HCT116 (cell line): Measurements from ENCODE around the gene KDM6B. TPM values are rescaled to one million over a fixed set of nuclear protein-coding genes. Genes with fewer than 3 reads are reported as not detected.

Experiments
- ATAC-seq: fragments of 200-7000 bp; cut with Tn5 transposase; 2 replicates; pipeline ENCODE4 v1.9.1; 2020; ENCODE audit warnings: mild to moderate bottlenecking, moderate library complexity
- BruUV-seq: library from RNA; stranded (reverse); fragments of 400-500 nt; replicated peaks from 2 replicates; lab custom pipeline; 2021; lab: Mats Ljungman, UMichigan
- CTCF ChIA-PET: fragments of 300-600 bp; sonication (Branson Sonifier 250); formaldehyde crosslinking; loops from one replicate; lab custom pipeline; 2021; ENCODE audit warnings: antibody characterized with exemption; lab: Charles Lee
- POLR2A ChIA-PET: fragments of 300-600, 350-600 bp; sonication (Branson Sonifier 250); formaldehyde crosslinking; loops from one replicate; lab custom pipeline; 2021; ENCODE audit warnings: antibody characterized with exemption; lab: Charles Lee
- RAD21 ChIA-PET, 2 experiments: fragments of 300-600 bp; sonication (Branson Sonifier 250); formaldehyde crosslinking; loops; one replicate each; lab custom pipeline; 2023; ENCODE audit warnings: low total read pairs in 2 of 2; ENCODE audit not compliant: uncharacterized antibody in 2 of 2, unreplicated experiment in 2 of 2, low non-redundant PET in 1 of 2; lab: Charles Lee
- DNase-seq: peaks from one replicate; pipeline ENCODE4 v3.0.0-alpha.2; 2010; ENCODE audit warnings: low read depth, low spot score
- H2AFZ ChIP-seq: fragments of 200-600 bp; shearing (Covaris generic), sonication (generic); 2 replicates; pipeline ENCODE4 v1.6.1; 2017; ENCODE audit warnings: low read depth, mixed run types, mixed read lengths, antibody characterized with exemption, low read length; ENCODE audit not compliant: poor library complexity, severe bottlenecking
- H3K27ac ChIP-seq: 2 replicates; pipeline ENCODE4 v1.5.1; 2012; ENCODE audit warnings: low read depth, low read length
- H3K27me3 ChIP-seq: fragments of 200-600 bp; sonication (generic); 2 replicates; pipeline ENCODE4 v1.6.1; 2016; ENCODE audit warnings: mixed run types, low read length, mixed read lengths; ENCODE audit not compliant: insufficient read depth
- H3K36me3 ChIP-seq, 2 experiments: fragments of 200-500 bp in 1 of 2; fragments of 200-600 bp in 1 of 2; sonication (Bioruptor generic) in 1 of 2; sonication (generic) in 1 of 2; 2 replicates each; pipeline versions ENCODE4 v1.5.1 to v1.6.1; 2014 to 2016; ENCODE audit warnings: low read length in 2 of 2, inconsistent platforms in 1 of 2, mixed read lengths in 1 of 2, mixed run types in 1 of 2; ENCODE audit not compliant: insufficient read depth in 2 of 2, control insufficient read depth in 1 of 2
- H3K4me1 ChIP-seq, 2 experiments: fragments of 200-600 bp in 1 of 2; sonication (generic) in 1 of 2; 2 replicates each; pipeline versions ENCODE4 v1.5.1 to v1.6.1; 2012 to 2017; ENCODE audit warnings: low read length in 2 of 2, inconsistent platforms in 1 of 2, mild to moderate bottlenecking in 1 of 2, mixed read lengths in 1 of 2, mixed run types in 1 of 2, moderate library complexity in 1 of 2; ENCODE audit not compliant: insufficient read depth in 2 of 2, control insufficient read depth in 1 of 2
- H3K4me2 ChIP-seq: fragments of 200-600 bp; sonication (generic); 2 replicates; pipeline ENCODE4 v1.6.1; 2017; ENCODE audit warnings: mixed run types, low read length, mixed read lengths
- H3K4me3 ChIP-seq, 2 experiments: fragments of 200-600 bp in 1 of 2; sonication (generic) in 1 of 2; replicated peaks in 1 of 2; 2 replicates each; pipeline ENCODE4 v1.5.1; 2011 to 2016; ENCODE audit warnings: low read length in 2 of 2, control low read depth in 1 of 2, low read depth in 1 of 2, mild to moderate bottlenecking in 1 of 2, mixed read lengths in 1 of 2, mixed run types in 1 of 2
- H3K79me2 ChIP-seq: fragments of 200-600 bp; sonication (generic); 2 replicates; pipeline ENCODE4 v1.6.1; 2017; ENCODE audit warnings: mild to moderate bottlenecking, mixed run types, low read length, moderate library complexity, mixed read lengths; ENCODE audit not compliant: insufficient read depth
- H3K9ac ChIP-seq: fragments of 200-600 bp; sonication (generic); 2 replicates; pipeline ENCODE4 v1.6.1; 2016; ENCODE audit warnings: low read length, mixed read lengths
- H3K9me2 ChIP-seq: fragments of 200-600 bp; sonication (generic), shearing (Covaris generic); 2 replicates; pipeline ENCODE4 v1.6.1; 2017; ENCODE audit warnings: mixed run types, mild to moderate bottlenecking, moderate library complexity; ENCODE audit not compliant: insufficient read depth
- H3K9me3 ChIP-seq, 2 experiments: fragments of 200-500 bp in 1 of 2; fragments of 200-600 bp in 1 of 2; sonication (Bioruptor generic) in 1 of 2; sonication (generic) in 1 of 2; 2 replicates each; pipeline ENCODE4 v1.6.1; 2014 to 2017; ENCODE audit warnings: low read length in 2 of 2, mixed read lengths in 2 of 2, inconsistent platforms in 1 of 2, low read depth in 1 of 2, mild to moderate bottlenecking in 1 of 2, mixed run types in 1 of 2, moderate library complexity in 1 of 2; ENCODE audit not compliant: control insufficient read depth in 1 of 2, insufficient read depth in 1 of 2
- H4K20me1 ChIP-seq: fragments of 200-600 bp; sonication (generic), shearing (Covaris generic); 2 replicates; pipeline ENCODE4 v1.6.1; 2017; ENCODE audit warnings: mixed run types, mild to moderate bottlenecking, moderate library complexity; ENCODE audit not compliant: insufficient read depth
- ATF3 ChIP-seq: IDR thresholded peaks from 2 replicates; pipeline ENCODE4 v1.6.1; 2012
- CEBPB ChIP-seq: IDR thresholded peaks from 2 replicates; pipeline ENCODE4 v1.6.1; 2012; ENCODE audit warnings: low read depth
- EZH2 ChIP-seq: fragments of 200-600 bp; sonication (generic); IDR thresholded peaks from 2 replicates; pipeline ENCODE4 v1.6.1; 2017; ENCODE audit warnings: antibody characterized with exemption, mixed run types
- EZH2phosphoT487 ChIP-seq: fragments of 200-600 bp; IDR thresholded peaks from 2 replicates; pipeline ENCODE4 v1.6.1; 2018; ENCODE audit warnings: antibody characterized with exemption, borderline replicate concordance
- JUND ChIP-seq: IDR thresholded peaks from 2 replicates; pipeline ENCODE4 v1.6.1; 2012
- MAX ChIP-seq: IDR thresholded peaks from 2 replicates; pipeline ENCODE4 v1.6.1; 2012
- POLR2A ChIP-seq: IDR thresholded peaks from 2 replicates; pipeline ENCODE4 v1.7.0; 2011; ENCODE audit warnings: borderline replicate concordance; ENCODE audit not compliant: insufficient read depth, insufficient read length; ENCODE audit errors: extremely low read depth
- RAD21 ChIP-seq: IDR thresholded peaks from 2 replicates; pipeline ENCODE4 v1.6.1; 2012; ENCODE audit warnings: low read depth, mild to moderate bottlenecking
- REST ChIP-seq: IDR thresholded peaks from 2 replicates; pipeline ENCODE4 v1.6.1; 2012; ENCODE audit warnings: low read depth
- SIN3A ChIP-seq: IDR thresholded peaks from 2 replicates; pipeline ENCODE4 v1.6.1; 2012; ENCODE audit warnings: low read depth
- SRF ChIP-seq: IDR thresholded peaks from 2 replicates; pipeline ENCODE4 v1.6.1; 2012; ENCODE audit warnings: low read depth
- YY1 ChIP-seq: IDR thresholded peaks from 2 replicates; pipeline ENCODE4 v1.6.1; 2011; ENCODE audit warnings: low read length, low read depth, moderate library complexity, mild to moderate bottlenecking; ENCODE audit not compliant: insufficient replicate concordance; ENCODE audit errors: extremely low read depth
- ZBTB33 ChIP-seq: IDR thresholded peaks from 2 replicates; pipeline ENCODE4 v1.6.1; 2011; ENCODE audit warnings: mild to moderate bottlenecking, low read length, moderate library complexity; ENCODE audit not compliant: insufficient replicate concordance; ENCODE audit errors: extremely low read depth
- ZFX ChIP-seq: fragments of 450-650 bp; IDR thresholded peaks from 2 replicates; pipeline ENCODE4 v1.6.1; 2017
- ZNF274 ChIP-seq: fragments of 200-500 bp; sonication (Bioruptor generic); IDR thresholded peaks from 2 replicates; pipeline ENCODE4 v1.6.1; 2014; ENCODE audit warnings: mild to moderate bottlenecking, low read depth, low read length, inconsistent platforms
- intact Hi-C: fragments of 100-400 bp; cut with micrococcal nuclease; formaldehyde crosslinking; loops from 2 replicates; pipeline ENCODE4 v1.10.0; 2022
- total RNA-seq: library from RNA; stranded (reverse); gene quantifications from one replicate; pipeline ENCODE4 v1.2.1, GENCODE V29; 2021; ENCODE audit not compliant: unreplicated experiment

Gene KDM6B
- total RNA-seq, 1 experiment from 2014 or later = 42.1 TPM

- ChIA-PET POLR2A (no interaction called here), CTCF (no interaction called here), RAD21 (no interaction called here)
- Histone ChIP-seq H3K4me3 (no peak overlapping the region), H3K9ac (no peak overlapping the region), H4K20me1 (no peaks in the 10 kb centered on the region), H2AFZ (no peak overlapping the region), H3K27me3 (no peaks in the 10 kb centered on the region), H3K4me1 (peaks cover 1 to 3% of the 10 kb centered on the region in 2 experiments; a peak in 2 of 4 replicates), H3K4me2 (no peak overlapping the region), H3K36me3 (no peaks in the 10 kb centered on the region), H3K9me2 (no peaks in the 10 kb centered on the region), H3K9me3 (no peaks in the 10 kb centered on the region), H3K79me2 (no peaks in the 10 kb centered on the region), H3K27ac (no peak overlapping the region)
- TF ChIP-seq CEBPB (no peak), SRF (no peak), RAD21 (no peak), REST (no peak), JUND (no peak), POLR2A (no peak), ZBTB33 (no peak), ATF3 (no peak), ZFX (no peak), SIN3A (no peak), EZH2phosphoT487 (no peak), MAX (no peak), ZNF274 (no peak), EZH2 (no peak), YY1 (no peak)
- intact Hi-C loops = no loop called here
- ATAC-seq (no peak), DNase-seq (no peak)
- no TSS peak for BruUV-seq
Observed at GRCh38 chr17:7798839-7799238, 35.2 kb upstream of the KDM6B start.
